GM18951 (cell line): Measurements from ENCODE around the gene MORC1.

Experiments used
- POLR2A ChIP-seq: IDR thresholded peaks from 4 replicates; pipeline ENCODE4 v1.6.1; 2011; ENCODE audit warnings: mild to moderate bottlenecking; ENCODE audit not compliant: insufficient read length, insufficient read depth; ENCODE audit errors: extremely low read depth
- in situ Hi-C: fragments of 300-500 bp; cut with MboI; formaldehyde crosslinking; loops from one replicate; pipeline ENCODE4 v1.12.0; 2022; ENCODE audit warnings: low sequenced_read_pairs, mixed read lengths, inconsistent platforms; ENCODE audit not compliant: unreplicated experiment

MORC1 gene

GRCh38 chr3:108918866-108919265, 199.1 kb downstream of the MORC1 start:
- in situ Hi-C loops = loop anchor here (10.0 kb wide), 2 partner anchors 254 to 414 kb away; no protein-coding TSS in a partner anchor
- no peak for TF ChIP-seq POLR2A

GRCh38 chr3:108914774-108915641, 202.9 kb downstream of the MORC1 start:
- in situ Hi-C loops = loop anchor here (10.0 kb wide), 2 partner anchors 250 to 410 kb away; no protein-coding TSS in a partner anchor
- no peak for TF ChIP-seq POLR2A

GRCh38 chr3:108909799-108910198, 208.1 kb downstream of the MORC1 start:
- no peak for TF ChIP-seq POLR2A
- in situ Hi-C loops = loop anchor here (10.0 kb wide), 2 partner anchors 245 to 405 kb away; no protein-coding TSS in a partner anchor
